Measurements from ENCODE around the gene GSTP1. TPM values are rescaled to one million over a fixed set of nuclear protein-coding genes. Genes with fewer than 3 reads are reported as not detected.
"Not testable (repeated sequence)": the region's sequence is repeated elsewhere in the genome, so short reads cannot be mapped to it uniquely, and the experiment has no call there.

Gene GSTP1
- polyA plus RNA-seq (ENCODE audit: insufficient read length in 4 of 4), result 100 to 1,000 TPM; 694 to 850 (median 763) TPM

GRCh38 chr11:67583247-67584204 lies at the start of gene GSTP1:
GSTP1 (plus strand) TSS chr11:67583812; CDS start chr11:67583844, 32 bp downstream.
- DNase-seq (ENCODE audit: low read depth in 4 of 4, low spot score in 2 of 4), result peak; percentile 76 to 91 (median 84)

- DNase-seq (ENCODE audit: low read depth in 4 of 4, low spot score in 2 of 4), result no peak
Observed at GRCh38 chr11:67534070-67534679, 49.4 kb upstream of the GSTP1 start.

GRCh38 chr11:67535561-67535960 lies 48.1 kb upstream of the GSTP1 start:
- DNase-seq (ENCODE audit: low read depth in 4 of 4, low spot score in 2 of 4), result no peak

DNA sequence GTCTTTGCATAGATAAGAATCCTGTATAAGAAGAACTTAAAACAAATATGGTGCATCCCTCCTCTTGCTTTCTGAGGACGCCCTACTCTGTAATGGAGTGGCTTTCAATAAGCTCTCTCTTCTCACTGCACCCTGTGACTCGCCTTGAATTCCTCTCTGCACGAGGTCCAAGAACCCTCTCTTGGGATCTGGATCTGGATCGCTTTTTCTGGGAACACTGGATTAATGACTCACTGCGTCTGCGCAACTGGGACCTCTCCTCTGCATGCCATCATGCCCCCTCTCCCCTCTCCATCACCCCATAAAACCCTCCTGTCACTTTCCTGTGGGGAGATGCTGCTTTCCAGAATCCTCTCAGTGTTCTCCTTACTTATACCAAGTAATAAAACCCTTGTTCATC lies 45.3 kb upstream of the GSTP1 start:
- no peak for DNase-seq (ENCODE audit: low read depth in 4 of 4, low spot score in 2 of 4)

GRCh38 chr11:67538823-67539505 lies 44.6 kb upstream of the GSTP1 start:
- DNase-seq (ENCODE audit: low read depth in 4 of 4, low spot score in 2 of 4), result no peak

- no peak for DNase-seq (ENCODE audit: low read depth in 4 of 4, low spot score in 2 of 4)
Observed at GRCh38 chr11:67539550-67539949, 44.1 kb upstream of the GSTP1 start.

DNA sequence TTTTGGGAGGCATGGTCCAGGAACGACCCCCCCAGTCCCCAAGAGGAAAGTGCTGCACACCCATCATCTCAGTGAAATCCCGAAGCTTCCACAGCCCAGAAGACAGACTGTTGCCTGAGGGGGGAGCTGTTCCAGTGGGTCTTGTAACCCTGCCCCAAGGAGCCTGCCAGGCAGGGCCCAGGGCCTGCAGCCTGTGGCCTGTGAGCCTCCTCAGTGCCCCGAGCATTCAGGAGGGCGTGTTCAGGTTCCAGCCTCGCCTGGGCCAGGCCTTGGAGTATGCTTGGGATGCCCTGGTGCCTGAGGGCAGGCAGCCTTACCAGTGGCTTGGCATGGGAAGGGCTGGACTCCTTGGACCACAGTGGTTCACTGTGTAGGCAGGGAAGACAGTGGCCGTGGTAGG lies 42.4 kb upstream of the GSTP1 start:
- DNase-seq (ENCODE audit: low read depth in 4 of 4, low spot score in 2 of 4), result no peak

- DNase-seq (ENCODE audit: low read depth in 4 of 4, low spot score in 2 of 4), result no peak
Observed at GRCh38 chr11:67542169-67542568, 41.4 kb upstream of the GSTP1 start.

GRCh38 chr11:67542971-67543370 lies 40.6 kb upstream of the GSTP1 start:
- DNase-seq (ENCODE audit: low read depth in 4 of 4, low spot score in 2 of 4), result no peak

- no peak for DNase-seq (ENCODE audit: low read depth in 4 of 4, low spot score in 2 of 4)
Observed at GRCh38 chr11:67543585-67543984, 40.0 kb upstream of the GSTP1 start.

GRCh38 chr11:67544616-67545242 lies 38.9 kb upstream of the GSTP1 start:
- no peak for DNase-seq (ENCODE audit: low read depth in 4 of 4, low spot score in 2 of 4)

- no peak for DNase-seq (ENCODE audit: low read depth in 4 of 4, low spot score in 2 of 4)
Observed at GRCh38 chr11:67545280-67545679, 38.3 kb upstream of the GSTP1 start.

DNA sequence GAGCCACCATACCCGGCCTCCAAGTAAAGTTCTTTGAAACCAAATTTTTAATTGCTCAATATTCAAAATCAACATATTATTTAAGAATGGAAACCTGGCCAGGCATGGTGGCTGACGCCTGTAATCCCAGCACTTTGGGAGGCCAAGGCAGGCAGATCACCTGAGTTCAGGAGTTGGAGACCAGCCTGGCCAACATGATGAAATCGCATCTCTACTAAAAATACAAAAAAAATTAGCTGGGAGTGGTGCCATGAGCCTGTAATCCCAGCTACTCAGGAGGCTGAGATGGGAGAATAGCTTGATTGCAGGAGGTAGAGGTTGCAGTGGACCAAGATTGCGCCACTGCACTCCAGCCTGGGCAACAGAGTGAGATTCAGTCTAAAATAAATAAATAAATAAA lies 35.5 kb upstream of the GSTP1 start:
- not testable (repeated sequence) for DNase-seq (ENCODE audit: low read depth in 4 of 4, low spot score in 2 of 4)

DNA sequence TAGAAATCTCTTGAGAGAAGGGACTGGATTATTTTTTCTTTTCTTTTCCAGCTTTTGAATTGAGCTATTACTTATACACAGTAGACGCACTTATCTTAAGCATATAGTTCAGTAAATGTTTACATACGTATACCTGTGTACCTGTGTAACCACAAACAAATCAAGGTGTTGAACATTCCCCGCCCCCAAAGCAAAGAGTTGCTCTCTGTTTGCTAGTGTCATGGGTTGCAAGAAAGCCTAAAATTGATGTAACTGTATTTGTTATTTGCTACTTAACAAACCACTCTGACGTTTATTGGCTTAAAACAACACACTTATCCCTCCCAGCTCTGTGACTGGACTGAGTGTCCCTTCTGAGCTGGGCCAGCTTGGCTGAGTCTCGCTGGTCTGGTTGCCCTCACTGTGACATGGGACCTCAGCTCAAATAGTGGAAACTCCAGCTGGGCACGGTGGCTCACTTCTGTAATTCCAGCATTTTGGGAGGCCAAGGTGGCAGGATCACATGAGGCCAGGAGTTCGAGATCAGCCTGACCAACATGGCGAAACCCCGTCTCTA lies 35.0 kb upstream of the GSTP1 start:
- DNase-seq (ENCODE audit: low read depth in 4 of 4, low spot score in 2 of 4), result no peak

DNA sequence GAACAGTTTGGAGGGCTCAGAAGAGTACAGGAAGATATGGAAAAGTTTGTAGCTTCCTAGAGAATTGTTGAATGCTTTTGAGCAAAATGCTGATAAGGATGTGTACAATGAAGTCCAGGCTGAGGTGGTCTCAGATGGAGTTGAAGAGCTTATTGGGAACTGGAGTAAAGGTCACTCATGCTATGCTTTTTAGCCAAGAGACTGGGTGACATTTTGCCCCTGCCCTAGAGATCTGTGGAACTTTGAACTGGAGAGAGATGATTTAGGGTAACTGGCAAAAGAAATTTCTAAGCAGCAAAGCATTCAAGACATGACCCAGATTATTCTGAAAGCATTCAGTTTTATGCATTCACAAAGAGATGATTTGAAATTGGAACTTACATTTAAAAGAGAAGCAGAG lies 32.5 kb upstream of the GSTP1 start:
- no peak for DNase-seq (ENCODE audit: low read depth in 4 of 4, low spot score in 2 of 4)

DNA sequence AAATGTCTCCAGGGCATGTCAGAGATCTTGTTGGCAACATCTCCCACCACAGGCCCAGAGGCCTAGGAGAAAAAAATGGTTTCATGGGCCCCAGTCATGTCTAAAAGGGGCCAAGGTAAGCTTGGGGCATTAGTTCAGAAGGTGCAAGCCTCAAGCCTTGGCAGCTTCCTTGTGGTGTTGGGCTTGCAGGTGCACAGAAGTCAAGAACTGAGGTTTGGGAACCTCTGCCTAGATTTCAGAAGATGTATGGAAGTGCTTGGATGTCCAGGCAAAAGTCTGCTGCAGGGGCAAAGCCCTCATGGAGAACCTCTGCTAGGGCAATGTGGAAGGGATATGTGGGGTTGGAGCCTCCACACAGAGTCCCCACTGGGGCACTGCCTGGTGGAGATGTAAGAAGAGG lies 31.9 kb upstream of the GSTP1 start:
- not testable (repeated sequence) for DNase-seq (ENCODE audit: low read depth in 4 of 4, low spot score in 2 of 4)

DNA sequence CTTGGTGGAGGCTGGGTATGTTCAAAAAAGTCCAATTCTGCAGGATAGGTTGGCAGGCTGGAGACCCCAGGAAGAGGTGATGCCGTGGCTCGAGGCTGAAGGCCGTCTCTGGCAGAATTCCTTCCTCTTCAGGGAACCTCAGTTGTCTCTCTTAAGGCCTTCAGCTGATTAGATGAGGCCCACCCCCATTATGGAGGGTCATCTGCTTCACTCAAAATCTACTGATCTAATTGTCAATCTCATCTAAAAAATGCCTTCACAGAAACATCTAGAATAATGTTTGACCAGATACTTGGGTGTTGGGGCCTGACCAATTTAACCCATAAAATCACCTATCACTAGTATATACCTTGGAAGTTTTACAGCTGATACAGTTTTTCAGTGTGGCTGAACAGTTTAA lies 27.4 kb upstream of the GSTP1 start:
- no peak for DNase-seq (ENCODE audit: low read depth in 4 of 4, low spot score in 2 of 4)

DNA sequence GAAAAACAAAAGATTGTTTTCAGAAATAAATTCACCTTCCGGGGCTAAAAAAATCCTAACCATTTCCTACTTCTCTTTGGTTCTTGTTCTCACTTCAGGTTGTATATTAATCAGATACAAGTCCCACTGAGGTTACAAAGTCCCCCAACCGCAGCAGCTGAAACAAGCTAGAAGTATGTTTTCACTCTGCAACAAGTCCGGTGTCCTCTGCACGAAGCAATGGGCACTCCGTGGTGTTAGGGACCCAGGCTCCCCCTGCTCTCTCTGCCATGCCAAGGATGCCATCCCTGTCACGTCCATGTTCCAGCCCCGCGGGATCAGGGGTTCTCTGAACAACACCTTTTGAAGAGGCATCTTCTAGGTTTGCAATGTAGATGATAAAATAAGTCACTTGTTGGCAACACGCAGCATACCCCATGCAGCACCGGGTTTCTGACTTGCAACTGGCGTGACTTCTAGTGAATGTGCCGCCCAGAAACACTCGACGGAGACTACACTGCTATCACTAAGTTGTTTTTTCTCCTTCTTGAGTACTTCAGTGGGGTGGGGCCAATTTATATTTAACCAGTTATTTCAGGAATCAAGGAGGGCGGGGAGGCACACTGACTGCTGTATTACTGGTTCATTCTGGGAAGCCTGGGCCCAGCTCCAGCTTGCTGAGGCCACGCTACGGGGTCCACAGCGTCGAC lies 25.4 kb upstream of the GSTP1 start:
- DNase-seq (ENCODE audit: low read depth in 4 of 4, low spot score in 2 of 4), result no peak

DNA sequence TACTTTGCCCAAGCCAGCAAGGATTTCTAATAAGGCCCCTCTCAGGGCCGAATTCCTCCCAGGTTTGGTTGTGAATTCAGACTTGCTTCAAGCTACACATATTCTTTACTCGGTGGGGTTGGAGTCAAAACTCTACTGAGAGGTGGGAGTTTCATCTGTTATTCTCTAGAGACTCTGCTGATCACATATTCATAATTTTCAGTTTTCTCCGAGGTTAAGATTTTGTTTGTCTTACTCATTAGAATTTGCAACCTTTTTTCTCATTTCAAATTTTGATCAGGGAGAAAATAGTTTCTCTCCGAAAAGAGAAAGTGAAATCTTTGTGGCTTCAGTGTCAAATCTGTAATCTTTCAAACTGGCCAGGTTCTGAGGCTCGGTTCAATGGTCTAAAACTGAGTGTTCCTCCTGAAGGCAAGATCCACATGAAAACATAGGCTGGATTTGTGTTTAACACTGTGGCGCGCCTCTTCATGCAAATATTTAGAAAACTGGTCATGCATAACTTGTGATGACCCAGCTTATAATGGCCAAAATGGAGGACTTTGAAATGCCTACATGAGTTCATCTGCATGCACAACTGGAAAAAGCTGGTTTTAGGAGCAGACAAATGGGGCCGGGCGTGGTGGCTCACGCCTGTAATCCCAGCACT lies 21.5 kb upstream of the GSTP1 start:
- no peak for DNase-seq (ENCODE audit: low read depth in 4 of 4, low spot score in 2 of 4)
